GM23338 (cell line): Measurements from ENCODE around the gene KCNT2. TPM values are rescaled to one million over a fixed set of nuclear protein-coding genes. Genes with fewer than 3 reads are reported as not detected.

Source experiments
- ATAC-seq: fragments of 200-7000 bp; cut with Tn5 transposase; 3 replicates; pipeline ENCODE4 v1.9.1; 2020
- DNase-seq: peaks from one replicate; pipeline ENCODE4 v3.0.0-alpha.2; 2015; ENCODE audit warnings: low spot score
- H2AFZ ChIP-seq: fragments of 200-600 bp; sonication (generic); 2 replicates; pipeline ENCODE4 v1.8.0; 2016; ENCODE audit warnings: antibody characterized with exemption, mild to moderate bottlenecking, moderate library complexity
- H3F3A ChIP-seq: fragments of 200-600 bp; sonication (generic); replicated peaks from 2 replicates; pipeline ENCODE4 v1.8.0; 2017; ENCODE audit warnings: antibody characterized with exemption, mixed run types, low read depth
- H3K27ac ChIP-seq: fragments of 200-600 bp; sonication (generic); 2 replicates; pipeline ENCODE4 v1.6.1; 2016; ENCODE audit warnings: low read depth
- H3K27me3 ChIP-seq: fragments of 200-600 bp; sonication (generic); 2 replicates; pipeline ENCODE4 v1.8.0; 2016; ENCODE audit warnings: mild to moderate bottlenecking, mixed run types, moderate library complexity; ENCODE audit not compliant: insufficient read depth
- H3K36me3 ChIP-seq: fragments of 200-600 bp; sonication (generic); 2 replicates; pipeline ENCODE4 v1.8.0; 2016; ENCODE audit warnings: mild to moderate bottlenecking; ENCODE audit not compliant: insufficient read depth
- H3K4me1 ChIP-seq: fragments of 200-600 bp; sonication (generic); 2 replicates; pipeline ENCODE4 v1.8.0; 2016; ENCODE audit warnings: mild to moderate bottlenecking, moderate library complexity; ENCODE audit not compliant: insufficient read depth
- H3K4me2 ChIP-seq: fragments of 200-600 bp; sonication (generic); 2 replicates; pipeline ENCODE4 v1.7.1; 2017; ENCODE audit warnings: mixed run types
- H3K4me3 ChIP-seq: fragments of 200-600 bp; sonication (generic); 2 replicates; pipeline ENCODE4 v1.6.1; 2016; ENCODE audit warnings: mixed run types
- H3K79me2 ChIP-seq: fragments of 200-600 bp; sonication (generic); replicated peaks from 2 replicates; pipeline ENCODE4 v1.8.0; 2017; ENCODE audit warnings: mild to moderate bottlenecking; ENCODE audit not compliant: insufficient read depth
- H3K9me2 ChIP-seq: fragments of 200-600 bp; sonication (generic); 2 replicates; pipeline ENCODE4 v1.8.0; 2017; ENCODE audit not compliant: insufficient read depth
- H4K20me1 ChIP-seq: fragments of 200-600 bp; sonication (generic); replicated peaks from 2 replicates; pipeline ENCODE4 v1.8.0; 2017; ENCODE audit warnings: mild to moderate bottlenecking; ENCODE audit not compliant: insufficient read depth
- H3K27ac Mint-ChIP-seq: 2 replicates; pipeline ENCODE4 v1.8.0; 2020; ENCODE audit warnings: inconsistent platforms, mild to moderate bottlenecking, moderate library complexity, mixed read lengths
- H3K27me3 Mint-ChIP-seq: 3 replicates; pipeline ENCODE4 v1.8.0; 2022; ENCODE audit warnings: low read depth, mild to moderate bottlenecking, moderate library complexity, mixed read lengths, inconsistent platforms; ENCODE audit not compliant: insufficient read depth, poor library complexity
- H3K36me3 Mint-ChIP-seq: 3 replicates; pipeline ENCODE4 v1.8.0; 2021; ENCODE audit warnings: low read depth, mild to moderate bottlenecking, inconsistent platforms, moderate library complexity, mixed read lengths
- H3K4me1 Mint-ChIP-seq: 3 replicates; pipeline ENCODE4 v1.8.0; 2020; ENCODE audit warnings: mild to moderate bottlenecking, inconsistent platforms, mixed read lengths
- H3K4me3 Mint-ChIP-seq: 3 replicates; pipeline ENCODE4 v1.8.0; 2021; ENCODE audit warnings: moderate library complexity, mild to moderate bottlenecking, inconsistent platforms, mixed read lengths
- H3K9me3 Mint-ChIP-seq: 3 replicates; pipeline ENCODE4 v1.8.0; 2020; ENCODE audit warnings: moderate library complexity, mild to moderate bottlenecking, inconsistent platforms, mixed read lengths
- CREB1 ChIP-seq: fragments of 250-450 bp; sonication (Bioruptor Pico); IDR thresholded peaks from 2 replicates; pipeline ENCODE4 v1.5.0; 2020; ENCODE audit warnings: low read depth, mild to moderate bottlenecking, moderate library complexity
- EZH2phosphoT487 ChIP-seq: fragments of 200-600 bp; sonication (generic); IDR thresholded peaks from one replicate; pipeline ENCODE4 v1.8.1; 2018; ENCODE audit warnings: antibody characterized with exemption; ENCODE audit not compliant: unreplicated experiment
- NANOG ChIP-seq: IDR thresholded peaks from 2 replicates; pipeline ENCODE4 v1.6.1; 2016; ENCODE audit warnings: antibody characterized with exemption, borderline replicate concordance
- POLR2AphosphoS5 ChIP-seq: IDR thresholded peaks from 2 replicates; pipeline ENCODE4 v1.6.1; 2016; ENCODE audit warnings: antibody characterized with exemption, low read depth
- REST ChIP-seq: IDR thresholded peaks from one replicate; pipeline ENCODE4 v1.6.1; 2018; ENCODE audit warnings: antibody characterized with exemption; ENCODE audit not compliant: unreplicated experiment
- STAT1 ChIP-seq: IDR thresholded peaks from one replicate; pipeline ENCODE4 v1.6.1; 2016; ENCODE audit warnings: antibody characterized with exemption; ENCODE audit not compliant: unreplicated experiment
- polyA plus RNA-seq: library from polyadenylated mRNA; unstranded; fragments of >200 nt; fragmentation: Nextera tagmentation; extraction: Ambion mirVana; gene quantifications from 2 replicates; pipeline ENCODE4 v1.2.1, GENCODE V29; 2016
- total RNA-seq: library from RNA; depleted of rRNA; stranded (reverse); fragments of >200 nt; shearing (Covaris generic); gene quantifications from 2 replicates; pipeline ENCODE4 v1.2.3, GENCODE V29; 2014
- TF ChIP-seq, protein P1 (sequence below): IDR thresholded peaks from 2 replicates; pipeline ENCODE4 v1.6.1; 2016; ENCODE audit warnings: antibody characterized with exemption
- TF ChIP-seq, protein P2 (sequence below): fragments of 250-450 bp; sonication (Bioruptor Pico); IDR thresholded peaks from 2 replicates; pipeline ENCODE4 v1.5.0; 2020; ENCODE audit warnings: mild to moderate bottlenecking, moderate library complexity

Gene KCNT2
- total and polyA plus RNA-seq, 2 experiments from 2014 or later = 5.4 to 13.4 TPM

DNA sequence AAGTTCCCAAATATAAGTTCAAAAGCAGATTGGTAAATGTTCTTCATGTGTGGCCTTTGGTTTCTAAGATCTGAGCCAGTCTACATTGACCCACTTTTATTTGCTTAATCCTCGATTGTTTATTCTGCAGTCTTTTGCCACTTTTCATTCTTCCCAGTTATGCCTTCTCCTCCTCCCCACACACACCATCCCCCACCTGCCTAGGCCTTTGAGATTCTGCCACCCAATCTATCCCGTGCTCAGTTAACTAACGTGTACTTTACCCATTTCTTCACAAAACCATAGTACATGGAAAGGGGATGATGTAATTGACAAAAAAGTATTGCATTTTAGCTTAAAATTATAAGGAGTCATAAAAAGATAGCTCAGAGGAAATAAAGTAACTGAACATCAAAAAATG is 47.3 kb upstream of the KCNT2 start:
- no peaks in the 10 kb centered on the region for H3K36me3 Mint-ChIP-seq
- H3K79me2 ChIP-seq = no peaks in the 10 kb centered on the region
- H3K4me3 ChIP-seq = no peak overlapping the region
- no peak overlapping the region for H3K27ac Mint-ChIP-seq
- no peak overlapping the region for H3K4me2 ChIP-seq
- no peak overlapping the region for H2AFZ ChIP-seq
- H3K36me3 ChIP-seq = no peaks in the 10 kb centered on the region
- TF ChIP-seq STAT1 = no peak
- TF ChIP-seq CREB1 (CRISPR knock-in tag) = no peak
- no peak for TF ChIP-seq NANOG
- TF ChIP-seq POLR2AphosphoS5 = no peak
- no peak for TF ChIP-seq EZH2phosphoT487
- H3K9me3 Mint-ChIP-seq = no peaks in the 10 kb centered on the region; the same call in 2 of the 3 replicates
- no peaks in the 10 kb centered on the region for H3K4me1 ChIP-seq
- H4K20me1 ChIP-seq = no peaks in the 10 kb centered on the region
- no peak overlapping the region for H3K4me3 Mint-ChIP-seq
- H3K9me2 ChIP-seq = no peaks in the 10 kb centered on the region
- H3K27me3 Mint-ChIP-seq = peaks cover 4% of the 10 kb centered on the region
- ATAC-seq (no peak), DNase-seq (no peak)
- H3K4me1 Mint-ChIP-seq = peaks cover 6% of the 10 kb centered on the region
- H3F3A ChIP-seq = no peaks in the 10 kb centered on the region
- no peaks in the 10 kb centered on the region for H3K27me3 ChIP-seq
- H3K27ac ChIP-seq = no peak overlapping the region

- H3K79me2 ChIP-seq = no peaks in the 10 kb centered on the region
- H3K27me3 Mint-ChIP-seq = peaks cover 4% of the 10 kb centered on the region
- no peak overlapping the region for H3K4me2 ChIP-seq
- H3F3A ChIP-seq = no peaks in the 10 kb centered on the region
- H3K9me2 ChIP-seq = no peaks in the 10 kb centered on the region
- ATAC-seq (peak; percentile 61), DNase-seq (no peak)
- H3K36me3 Mint-ChIP-seq = no peaks in the 10 kb centered on the region
- no peak overlapping the region for H3K27ac Mint-ChIP-seq
- H3K4me1 Mint-ChIP-seq = peaks cover 6% of the 10 kb centered on the region
- H3K4me3 ChIP-seq = no peak overlapping the region
- TF ChIP-seq NANOG (no peak), REST (no peak), CREB1 (CRISPR knock-in tag) (no peak)
- TF ChIP-seq, protein P1, sequence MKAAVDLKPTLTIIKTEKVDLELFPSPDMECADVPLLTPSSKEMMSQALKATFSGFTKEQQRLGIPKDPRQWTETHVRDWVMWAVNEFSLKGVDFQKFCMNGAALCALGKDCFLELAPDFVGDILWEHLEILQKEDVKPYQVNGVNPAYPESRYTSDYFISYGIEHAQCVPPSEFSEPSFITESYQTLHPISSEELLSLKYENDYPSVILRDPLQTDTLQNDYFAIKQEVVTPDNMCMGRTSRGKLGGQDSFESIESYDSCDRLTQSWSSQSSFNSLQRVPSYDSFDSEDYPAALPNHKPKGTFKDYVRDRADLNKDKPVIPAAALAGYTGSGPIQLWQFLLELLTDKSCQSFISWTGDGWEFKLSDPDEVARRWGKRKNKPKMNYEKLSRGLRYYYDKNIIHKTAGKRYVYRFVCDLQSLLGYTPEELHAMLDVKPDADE = no peak
- TF ChIP-seq, protein P2, sequence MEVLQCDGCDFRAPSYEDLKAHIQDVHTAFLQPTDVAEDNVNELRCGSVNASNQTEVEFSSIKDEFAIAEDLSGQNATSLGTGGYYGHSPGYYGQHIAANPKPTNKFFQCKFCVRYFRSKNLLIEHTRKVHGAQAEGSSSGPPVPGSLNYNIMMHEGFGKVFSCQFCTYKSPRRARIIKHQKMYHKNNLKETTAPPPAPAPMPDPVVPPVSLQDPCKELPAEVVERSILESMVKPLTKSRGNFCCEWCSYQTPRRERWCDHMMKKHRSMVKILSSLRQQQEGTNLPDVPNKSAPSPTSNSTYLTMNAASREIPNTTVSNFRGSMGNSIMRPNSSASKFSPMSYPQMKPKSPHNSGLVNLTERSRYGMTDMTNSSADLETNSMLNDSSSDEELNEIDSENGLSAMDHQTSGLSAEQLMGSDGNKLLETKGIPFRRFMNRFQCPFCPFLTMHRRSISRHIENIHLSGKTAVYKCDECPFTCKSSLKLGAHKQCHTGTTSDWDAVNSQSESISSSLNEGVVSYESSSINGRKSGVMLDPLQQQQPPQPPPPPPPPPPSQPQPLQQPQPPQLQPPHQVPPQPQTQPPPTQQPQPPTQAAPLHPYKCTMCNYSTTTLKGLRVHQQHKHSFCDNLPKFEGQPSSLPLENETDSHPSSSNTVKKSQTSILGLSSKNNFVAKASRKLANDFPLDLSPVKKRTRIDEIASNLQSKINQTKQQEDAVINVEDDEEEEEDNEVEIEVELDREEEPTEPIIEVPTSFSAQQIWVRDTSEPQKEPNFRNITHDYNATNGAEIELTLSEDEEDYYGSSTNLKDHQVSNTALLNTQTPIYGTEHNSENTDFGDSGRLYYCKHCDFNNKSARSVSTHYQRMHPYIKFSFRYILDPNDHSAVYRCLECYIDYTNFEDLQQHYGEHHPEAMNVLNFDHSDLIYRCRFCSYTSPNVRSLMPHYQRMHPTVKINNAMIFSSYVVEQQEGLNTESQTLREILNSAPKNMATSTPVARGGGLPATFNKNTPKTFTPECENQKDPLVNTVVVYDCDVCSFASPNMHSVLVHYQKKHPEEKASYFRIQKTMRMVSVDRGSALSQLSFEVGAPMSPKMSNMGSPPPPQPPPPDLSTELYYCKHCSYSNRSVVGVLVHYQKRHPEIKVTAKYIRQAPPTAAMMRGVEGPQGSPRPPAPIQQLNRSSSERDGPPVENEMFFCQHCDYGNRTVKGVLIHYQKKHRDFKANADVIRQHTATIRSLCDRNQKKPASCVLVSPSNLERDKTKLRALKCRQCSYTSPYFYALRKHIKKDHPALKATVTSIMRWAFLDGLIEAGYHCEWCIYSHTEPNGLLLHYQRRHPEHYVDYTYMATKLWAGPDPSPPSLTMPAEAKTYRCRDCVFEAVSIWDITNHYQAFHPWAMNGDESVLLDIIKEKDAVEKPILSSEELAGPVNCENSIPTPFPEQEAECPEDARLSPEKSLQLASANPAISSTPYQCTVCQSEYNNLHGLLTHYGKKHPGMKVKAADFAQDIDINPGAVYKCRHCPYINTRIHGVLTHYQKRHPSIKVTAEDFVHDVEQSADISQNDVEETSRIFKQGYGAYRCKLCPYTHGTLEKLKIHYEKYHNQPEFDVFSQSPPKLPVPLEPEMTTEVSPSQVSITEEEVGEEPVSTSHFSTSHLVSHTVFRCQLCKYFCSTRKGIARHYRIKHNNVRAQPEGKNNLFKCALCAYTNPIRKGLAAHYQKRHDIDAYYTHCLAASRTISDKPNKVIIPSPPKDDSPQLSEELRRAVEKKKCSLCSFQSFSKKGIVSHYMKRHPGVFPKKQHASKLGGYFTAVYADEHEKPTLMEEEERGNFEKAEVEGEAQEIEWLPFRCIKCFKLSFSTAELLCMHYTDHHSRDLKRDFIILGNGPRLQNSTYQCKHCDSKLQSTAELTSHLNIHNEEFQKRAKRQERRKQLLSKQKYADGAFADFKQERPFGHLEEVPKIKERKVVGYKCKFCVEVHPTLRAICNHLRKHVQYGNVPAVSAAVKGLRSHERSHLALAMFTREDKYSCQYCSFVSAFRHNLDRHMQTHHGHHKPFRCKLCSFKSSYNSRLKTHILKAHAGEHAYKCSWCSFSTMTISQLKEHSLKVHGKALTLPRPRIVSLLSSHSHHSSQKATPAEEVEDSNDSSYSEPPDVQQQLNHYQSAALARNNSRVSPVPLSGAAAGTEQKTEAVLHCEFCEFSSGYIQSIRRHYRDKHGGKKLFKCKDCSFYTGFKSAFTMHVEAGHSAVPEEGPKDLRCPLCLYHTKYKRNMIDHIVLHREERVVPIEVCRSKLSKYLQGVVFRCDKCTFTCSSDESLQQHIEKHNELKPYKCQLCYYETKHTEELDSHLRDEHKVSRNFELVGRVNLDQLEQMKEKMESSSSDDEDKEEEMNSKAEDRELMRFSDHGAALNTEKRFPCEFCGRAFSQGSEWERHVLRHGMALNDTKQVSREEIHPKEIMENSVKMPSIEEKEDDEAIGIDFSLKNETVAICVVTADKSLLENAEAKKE (CRISPR knock-in tag) = no peak
- H2AFZ ChIP-seq = no peak overlapping the region
- no peaks in the 10 kb centered on the region for H4K20me1 ChIP-seq
- H3K36me3 ChIP-seq = no peaks in the 10 kb centered on the region
- H3K4me3 Mint-ChIP-seq = no peak overlapping the region
- H3K27ac ChIP-seq = no peak overlapping the region
- no peaks in the 10 kb centered on the region; the same call in 2 of the 3 replicates for H3K9me3 Mint-ChIP-seq
- no peaks in the 10 kb centered on the region for H3K27me3 ChIP-seq
- H3K4me1 ChIP-seq = no peaks in the 10 kb centered on the region
These were observed 46.8 kb upstream of the KCNT2 start for GRCh38 chr1:196655071-196655470.
